ENCODE data around the gene C2CD4D.
A peak's percentile ranks its signal among the peaks of the same experiment; 100 is the strongest.

Gene C2CD4D

DNA sequence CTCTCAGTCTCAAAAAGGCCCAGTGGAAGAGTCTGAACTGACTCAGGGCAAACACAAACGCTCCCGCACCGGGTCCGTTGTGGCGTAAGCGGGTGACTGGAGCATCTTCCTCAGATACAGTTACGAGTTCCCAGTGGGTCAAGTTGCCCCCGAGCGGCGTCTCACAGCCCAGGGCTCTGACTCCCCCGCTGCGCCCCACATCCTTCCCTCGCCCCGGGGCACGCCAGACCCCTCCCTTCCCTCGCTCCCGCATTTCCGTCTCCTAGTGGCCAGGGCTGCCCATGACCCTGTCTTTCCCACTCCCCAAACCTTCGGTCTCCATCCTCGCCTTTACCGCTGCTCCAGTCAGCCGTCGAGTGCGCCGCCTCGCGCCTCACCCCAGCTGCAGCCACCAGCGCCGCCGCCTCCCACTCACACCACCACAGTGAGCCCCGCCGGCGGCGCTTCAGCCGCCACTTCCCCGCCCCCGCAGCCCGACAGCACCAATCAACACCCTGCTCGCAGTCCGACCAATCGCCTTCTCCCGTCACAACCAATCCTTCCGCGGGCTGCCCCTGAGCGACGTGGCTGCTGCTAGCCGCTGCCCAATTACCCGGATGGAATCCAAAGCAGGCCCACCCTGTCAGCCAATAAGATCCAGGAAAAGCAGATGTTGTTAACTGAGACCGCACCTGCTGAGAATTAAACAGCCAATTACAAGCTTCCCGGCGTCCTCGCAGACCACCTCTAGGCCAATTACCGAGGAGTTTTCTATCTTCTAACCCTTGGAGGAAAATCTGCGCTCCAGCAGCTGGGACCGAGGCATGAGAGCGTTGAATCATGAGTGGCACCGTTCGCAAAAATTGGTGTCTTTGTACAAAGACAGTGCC is 49.3 kb downstream of the C2CD4D start, which contains the start of gene TDRKH (continued):
- TF ChIP-seq, protein P1, sequence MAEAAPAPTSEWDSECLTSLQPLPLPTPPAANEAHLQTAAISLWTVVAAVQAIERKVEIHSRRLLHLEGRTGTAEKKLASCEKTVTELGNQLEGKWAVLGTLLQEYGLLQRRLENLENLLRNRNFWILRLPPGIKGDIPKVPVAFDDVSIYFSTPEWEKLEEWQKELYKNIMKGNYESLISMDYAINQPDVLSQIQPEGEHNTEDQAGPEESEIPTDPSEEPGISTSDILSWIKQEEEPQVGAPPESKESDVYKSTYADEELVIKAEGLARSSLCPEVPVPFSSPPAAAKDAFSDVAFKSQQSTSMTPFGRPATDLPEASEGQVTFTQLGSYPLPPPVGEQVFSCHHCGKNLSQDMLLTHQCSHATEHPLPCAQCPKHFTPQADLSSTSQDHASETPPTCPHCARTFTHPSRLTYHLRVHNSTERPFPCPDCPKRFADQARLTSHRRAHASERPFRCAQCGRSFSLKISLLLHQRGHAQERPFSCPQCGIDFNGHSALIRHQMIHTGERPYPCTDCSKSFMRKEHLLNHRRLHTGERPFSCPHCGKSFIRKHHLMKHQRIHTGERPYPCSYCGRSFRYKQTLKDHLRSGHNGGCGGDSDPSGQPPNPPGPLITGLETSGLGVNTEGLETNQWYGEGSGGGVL (tag by site-specific recombination; IDR thresholded peaks at IDR 0.05): peak; percentile 89
- peak; percentile 29; the same call in 1 of the 2 replicates for TF ChIP-seq OSR2 (tag by site-specific recombination; IDR thresholded peaks at IDR 0.05)
- TF ChIP-seq, protein P2, sequence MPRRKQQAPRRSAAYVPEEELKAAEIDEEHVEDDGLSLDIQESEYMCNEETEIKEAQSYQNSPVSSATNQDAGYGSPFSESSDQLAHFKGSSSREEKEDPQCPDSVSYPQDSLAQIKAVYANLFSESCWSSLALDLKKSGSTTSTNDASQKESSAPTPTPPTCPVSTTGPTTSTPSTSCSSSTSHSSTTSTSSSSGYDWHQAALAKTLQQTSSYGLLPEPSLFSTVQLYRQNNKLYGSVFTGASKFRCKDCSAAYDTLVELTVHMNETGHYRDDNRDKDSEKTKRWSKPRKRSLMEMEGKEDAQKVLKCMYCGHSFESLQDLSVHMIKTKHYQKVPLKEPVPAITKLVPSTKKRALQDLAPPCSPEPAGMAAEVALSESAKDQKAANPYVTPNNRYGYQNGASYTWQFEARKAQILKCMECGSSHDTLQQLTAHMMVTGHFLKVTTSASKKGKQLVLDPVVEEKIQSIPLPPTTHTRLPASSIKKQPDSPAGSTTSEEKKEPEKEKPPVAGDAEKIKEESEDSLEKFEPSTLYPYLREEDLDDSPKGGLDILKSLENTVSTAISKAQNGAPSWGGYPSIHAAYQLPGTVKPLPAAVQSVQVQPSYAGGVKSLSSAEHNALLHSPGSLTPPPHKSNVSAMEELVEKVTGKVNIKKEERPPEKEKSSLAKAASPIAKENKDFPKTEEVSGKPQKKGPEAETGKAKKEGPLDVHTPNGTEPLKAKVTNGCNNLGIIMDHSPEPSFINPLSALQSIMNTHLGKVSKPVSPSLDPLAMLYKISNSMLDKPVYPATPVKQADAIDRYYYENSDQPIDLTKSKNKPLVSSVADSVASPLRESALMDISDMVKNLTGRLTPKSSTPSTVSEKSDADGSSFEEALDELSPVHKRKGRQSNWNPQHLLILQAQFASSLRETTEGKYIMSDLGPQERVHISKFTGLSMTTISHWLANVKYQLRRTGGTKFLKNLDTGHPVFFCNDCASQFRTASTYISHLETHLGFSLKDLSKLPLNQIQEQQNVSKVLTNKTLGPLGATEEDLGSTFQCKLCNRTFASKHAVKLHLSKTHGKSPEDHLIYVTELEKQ (tag by site-specific recombination; IDR thresholded peaks at IDR 0.05; ENCODE audit: borderline replicate concordance): peak; percentile 75; the same call in 1 of the 2 replicates
- TF ChIP-seq, protein P3, sequence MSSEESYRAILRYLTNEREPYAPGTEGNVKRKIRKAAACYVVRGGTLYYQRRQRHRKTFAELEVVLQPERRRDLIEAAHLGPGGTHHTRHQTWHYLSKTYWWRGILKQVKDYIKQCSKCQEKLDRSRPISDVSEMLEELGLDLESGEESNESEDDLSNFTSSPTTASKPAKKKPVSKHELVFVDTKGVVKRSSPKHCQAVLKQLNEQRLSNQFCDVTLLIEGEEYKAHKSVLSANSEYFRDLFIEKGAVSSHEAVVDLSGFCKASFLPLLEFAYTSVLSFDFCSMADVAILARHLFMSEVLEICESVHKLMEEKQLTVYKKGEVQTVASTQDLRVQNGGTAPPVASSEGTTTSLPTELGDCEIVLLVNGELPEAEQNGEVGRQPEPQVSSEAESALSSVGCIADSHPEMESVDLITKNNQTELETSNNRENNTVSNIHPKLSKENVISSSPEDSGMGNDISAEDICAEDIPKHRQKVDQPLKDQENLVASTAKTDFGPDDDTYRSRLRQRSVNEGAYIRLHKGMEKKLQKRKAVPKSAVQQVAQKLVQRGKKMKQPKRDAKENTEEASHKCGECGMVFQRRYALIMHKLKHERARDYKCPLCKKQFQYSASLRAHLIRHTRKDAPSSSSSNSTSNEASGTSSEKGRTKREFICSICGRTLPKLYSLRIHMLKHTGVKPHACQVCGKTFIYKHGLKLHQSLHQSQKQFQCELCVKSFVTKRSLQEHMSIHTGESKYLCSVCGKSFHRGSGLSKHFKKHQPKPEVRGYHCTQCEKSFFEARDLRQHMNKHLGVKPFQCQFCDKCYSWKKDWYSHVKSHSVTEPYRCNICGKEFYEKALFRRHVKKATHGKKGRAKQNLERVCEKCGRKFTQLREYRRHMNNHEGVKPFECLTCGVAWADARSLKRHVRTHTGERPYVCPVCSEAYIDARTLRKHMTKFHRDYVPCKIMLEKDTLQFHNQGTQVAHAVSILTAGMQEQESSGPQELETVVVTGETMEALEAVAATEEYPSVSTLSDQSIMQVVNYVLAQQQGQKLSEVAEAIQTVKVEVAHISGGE (tag by site-specific recombination; conservative IDR thresholded peaks at IDR 0.05; ENCODE audit: low read depth): peak; percentile 19; the same call in 1 of the 2 replicates
- TF ChIP-seq ZIC2 (tag by site-specific recombination; IDR thresholded peaks at IDR 0.05): peak; percentile 97
- 0 out of 2 replicates have a peak, but pooled peaks have one; percentile 57 for TF ChIP-seq ZNF785 (tag by site-specific recombination; IDR thresholded peaks at IDR 0.05)
- peak; percentile 8; the same call in 1 of the 2 replicates for TF ChIP-seq ZEB2 (tag by site-specific recombination; IDR thresholded peaks at IDR 0.05)
- TF ChIP-seq ZNF19 (tag by site-specific recombination; IDR thresholded peaks at IDR 0.05; ENCODE audit: low read depth): no peak
- peak; percentile 89 for TF ChIP-seq ZFP69B (tag by site-specific recombination; IDR thresholded peaks at IDR 0.05)
- peak; percentile 74 for TF ChIP-seq ZBTB20 (tag by site-specific recombination; IDR thresholded peaks at IDR 0.05)
- TF ChIP-seq ZNF548 (tag by site-specific recombination; IDR thresholded peaks at IDR 0.05): peak; percentile 75; the same call in 1 of the 2 replicates
- TF ChIP-seq, protein P4, sequence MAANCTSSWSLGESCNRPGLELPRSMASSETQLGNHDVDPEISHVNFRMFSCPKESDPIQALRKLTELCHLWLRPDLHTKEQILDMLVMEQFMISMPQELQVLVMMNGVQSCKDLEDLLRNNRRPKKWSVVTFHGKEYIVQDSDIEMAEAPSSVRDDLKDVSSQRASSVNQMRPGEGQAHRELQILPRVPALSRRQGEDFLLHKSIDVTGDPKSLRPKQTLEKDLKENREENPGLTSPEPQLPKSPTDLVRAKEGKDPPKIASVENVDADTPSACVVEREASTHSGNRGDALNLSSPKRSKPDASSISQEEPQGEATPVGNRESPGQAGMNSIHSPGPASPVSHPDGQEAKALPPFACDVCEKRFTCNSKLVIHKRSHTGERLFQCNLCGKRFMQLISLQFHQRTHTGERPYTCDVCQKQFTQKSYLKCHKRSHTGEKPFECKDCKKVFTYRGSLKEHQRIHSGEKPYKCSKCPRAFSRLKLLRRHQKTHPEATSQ (tag by site-specific recombination; IDR thresholded peaks at IDR 0.05): peak; percentile 71
- TF ChIP-seq, protein P5, sequence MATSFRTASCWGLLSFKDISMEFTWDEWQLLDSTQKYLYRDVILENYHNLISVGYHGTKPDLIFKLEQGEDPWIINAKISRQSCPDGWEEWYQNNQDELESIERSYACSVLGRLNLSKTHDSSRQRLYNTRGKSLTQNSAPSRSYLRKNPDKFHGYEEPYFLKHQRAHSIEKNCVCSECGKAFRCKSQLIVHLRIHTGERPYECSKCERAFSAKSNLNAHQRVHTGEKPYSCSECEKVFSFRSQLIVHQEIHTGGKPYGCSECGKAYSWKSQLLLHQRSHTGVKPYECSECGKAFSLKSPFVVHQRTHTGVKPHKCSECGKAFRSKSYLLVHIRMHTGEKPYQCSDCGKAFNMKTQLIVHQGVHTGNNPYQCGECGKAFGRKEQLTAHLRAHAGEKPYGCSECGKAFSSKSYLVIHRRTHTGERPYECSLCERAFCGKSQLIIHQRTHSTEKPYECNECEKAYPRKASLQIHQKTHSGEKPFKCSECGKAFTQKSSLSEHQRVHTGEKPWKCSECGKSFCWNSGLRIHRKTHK (tag by site-specific recombination; IDR thresholded peaks at IDR 0.05): no peak
- peak; percentile 82 for TF ChIP-seq ZSCAN16 (tag by site-specific recombination; IDR thresholded peaks at IDR 0.05)
- TF ChIP-seq, protein P6, sequence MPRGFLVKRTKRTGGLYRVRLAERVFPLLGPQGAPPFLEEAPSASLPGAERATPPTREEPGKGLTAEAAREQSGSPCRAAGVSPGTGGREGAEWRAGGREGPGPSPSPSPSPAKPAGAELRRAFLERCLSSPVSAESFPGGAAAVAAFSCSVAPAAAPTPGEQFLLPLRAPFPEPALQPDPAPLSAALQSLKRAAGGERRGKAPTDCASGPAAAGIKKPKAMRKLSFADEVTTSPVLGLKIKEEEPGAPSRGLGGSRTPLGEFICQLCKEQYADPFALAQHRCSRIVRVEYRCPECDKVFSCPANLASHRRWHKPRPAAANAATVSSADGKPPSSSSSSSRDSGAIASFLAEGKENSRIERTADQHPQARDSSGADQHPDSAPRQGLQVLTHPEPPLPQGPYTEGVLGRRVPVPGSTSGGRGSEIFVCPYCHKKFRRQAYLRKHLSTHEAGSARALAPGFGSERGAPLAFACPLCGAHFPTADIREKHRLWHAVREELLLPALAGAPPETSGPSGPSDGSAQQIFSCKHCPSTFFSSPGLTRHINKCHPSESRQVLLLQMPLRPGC (tag by site-specific recombination; IDR thresholded peaks at IDR 0.05): peak; percentile 67
- no peak for TF ChIP-seq ZNF350 (tag by site-specific recombination; IDR thresholded peaks at IDR 0.05)
- TF ChIP-seq ZNF24 (tag by site-specific recombination; IDR thresholded peaks at IDR 0.05): peak; percentile 84; the same call in 1 of the 2 replicates
- no peak for TF ChIP-seq ZNF202 (tag by site-specific recombination; IDR thresholded peaks at IDR 0.05; ENCODE audit: borderline replicate concordance)
- TF ChIP-seq ZNF629 (tag by site-specific recombination; IDR thresholded peaks at IDR 0.05): peak; percentile 69; the same call in 1 of the 2 replicates
- TF ChIP-seq ZNF600 (tag by site-specific recombination; IDR thresholded peaks at IDR 0.05): peak; percentile 94
- TF ChIP-seq, protein P7, sequence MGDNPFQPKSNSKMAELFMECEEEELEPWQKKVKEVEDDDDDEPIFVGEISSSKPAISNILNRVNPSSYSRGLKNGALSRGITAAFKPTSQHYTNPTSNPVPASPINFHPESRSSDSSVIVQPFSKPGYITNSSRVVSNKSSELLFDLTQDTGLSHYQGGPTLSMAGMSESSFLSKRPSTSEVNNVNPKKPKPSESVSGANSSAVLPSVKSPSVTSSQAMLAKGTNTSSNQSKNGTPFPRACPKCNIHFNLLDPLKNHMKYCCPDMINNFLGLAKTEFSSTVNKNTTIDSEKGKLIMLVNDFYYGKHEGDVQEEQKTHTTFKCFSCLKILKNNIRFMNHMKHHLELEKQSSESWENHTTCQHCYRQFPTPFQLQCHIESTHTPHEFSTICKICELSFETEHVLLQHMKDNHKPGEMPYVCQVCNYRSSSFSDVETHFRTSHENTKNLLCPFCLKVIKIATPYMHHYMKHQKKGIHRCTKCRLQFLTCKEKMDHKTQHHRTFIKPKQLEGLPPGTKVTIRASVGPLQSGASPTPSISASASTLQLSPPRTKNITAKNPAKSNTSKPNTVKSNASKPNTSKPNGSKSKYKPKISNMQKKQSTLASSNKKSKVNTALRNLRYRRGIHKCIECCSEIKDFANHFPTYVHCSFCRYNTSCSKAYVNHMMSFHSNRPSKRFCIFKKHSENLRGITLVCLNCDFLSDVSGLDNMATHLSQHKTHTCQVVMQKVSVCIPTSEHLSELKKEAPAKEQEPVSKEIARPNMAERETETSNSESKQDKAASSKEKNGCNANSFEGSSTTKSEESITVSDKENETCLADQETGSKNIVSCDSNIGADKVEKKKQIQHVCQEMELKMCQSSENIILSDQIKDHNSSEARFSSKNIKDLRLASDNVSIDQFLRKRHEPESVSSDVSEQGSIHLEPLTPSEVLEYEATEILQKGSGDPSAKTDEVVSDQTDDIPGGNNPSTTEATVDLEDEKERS (tag by site-specific recombination; IDR thresholded peaks at IDR 0.05): 0 out of 2 replicates have a peak, but pooled peaks have one; percentile 21

All from HEK293 (cell line).